ENCODE measurements around the gene HS6ST2.
"Not testable (repeated sequence)": the region's sequence is repeated elsewhere in the genome, so short reads cannot be mapped to it uniquely, and the experiment has no call there.

The HS6ST2 gene

DNA sequence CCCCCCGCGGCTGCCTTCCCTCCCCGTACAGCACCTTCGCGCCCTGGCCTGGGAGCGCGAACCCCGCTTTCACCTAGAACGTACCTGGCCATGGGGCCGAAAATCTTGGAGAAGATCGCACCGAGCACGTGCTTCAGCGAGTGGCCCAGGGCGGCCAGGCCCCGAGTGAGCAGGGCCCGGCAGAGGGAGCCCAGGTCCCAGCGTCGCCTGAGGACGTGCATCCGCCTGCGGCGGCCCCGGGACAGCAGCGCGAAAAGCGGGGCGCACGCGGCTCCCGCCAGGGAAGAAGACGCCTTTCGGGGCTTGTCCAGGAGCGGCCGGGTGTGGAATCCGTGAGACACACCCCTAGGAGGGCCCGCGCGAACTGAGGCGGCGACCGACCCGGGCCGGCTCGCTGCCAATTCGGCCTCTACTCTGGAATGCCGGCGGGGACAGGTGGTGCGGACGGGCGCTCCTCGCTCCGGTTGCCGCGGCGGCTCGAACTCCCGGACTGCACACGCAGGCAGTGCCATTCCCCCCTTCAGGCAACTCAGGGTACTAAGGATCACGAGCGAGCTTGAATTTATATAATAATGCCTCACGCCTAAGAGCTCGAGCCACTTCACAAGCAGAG lies at the start of gene HS6ST2:
TSS of gene HS6ST2 (minus strand) at position 539 of the 613 bp plus-strand sequence.
- DNase-seq (ENCODE audit: low spot score): no peak

DNA sequence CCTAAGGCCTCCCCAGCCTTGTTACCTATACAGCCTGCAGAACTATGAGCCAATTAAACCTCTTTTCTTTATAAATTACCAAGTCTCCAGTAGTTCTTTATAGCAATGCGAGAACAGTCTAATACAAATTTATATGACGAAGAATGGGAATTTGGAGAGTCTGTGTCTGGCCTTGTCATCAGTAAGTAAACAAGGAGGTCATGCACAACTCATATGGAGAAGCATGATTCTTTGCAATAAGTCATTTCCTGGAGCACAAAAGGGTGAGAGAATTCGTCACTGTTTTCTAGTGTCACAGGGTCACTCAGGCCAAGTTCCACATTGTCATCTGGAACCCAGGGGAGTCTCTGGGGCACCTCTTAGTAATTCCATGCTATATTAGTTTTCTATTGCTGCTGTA lies 49.0 kb upstream of the HS6ST2 start:
- no peak for DNase-seq (ENCODE audit: low spot score)

DNA sequence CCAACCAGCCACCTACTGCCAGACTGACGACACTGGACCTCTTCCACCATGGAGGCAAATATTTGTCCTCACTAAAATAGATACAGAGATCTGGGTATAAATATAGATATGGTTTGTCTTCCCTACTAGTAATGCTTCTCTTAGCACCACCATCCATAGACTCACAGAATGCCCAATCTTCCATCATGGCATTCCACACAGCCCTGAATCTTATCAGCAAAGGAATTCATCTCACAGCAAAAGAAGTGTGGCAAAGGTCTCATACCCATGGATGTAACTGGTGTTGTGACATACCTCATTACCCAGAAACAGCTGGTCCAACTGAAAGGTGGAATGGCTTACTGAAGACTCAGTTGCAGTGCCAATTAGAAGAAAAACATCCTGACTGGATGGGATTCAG lies 47.2 kb upstream of the HS6ST2 start:
- DNase-seq (ENCODE audit: low spot score): no peak

DNA sequence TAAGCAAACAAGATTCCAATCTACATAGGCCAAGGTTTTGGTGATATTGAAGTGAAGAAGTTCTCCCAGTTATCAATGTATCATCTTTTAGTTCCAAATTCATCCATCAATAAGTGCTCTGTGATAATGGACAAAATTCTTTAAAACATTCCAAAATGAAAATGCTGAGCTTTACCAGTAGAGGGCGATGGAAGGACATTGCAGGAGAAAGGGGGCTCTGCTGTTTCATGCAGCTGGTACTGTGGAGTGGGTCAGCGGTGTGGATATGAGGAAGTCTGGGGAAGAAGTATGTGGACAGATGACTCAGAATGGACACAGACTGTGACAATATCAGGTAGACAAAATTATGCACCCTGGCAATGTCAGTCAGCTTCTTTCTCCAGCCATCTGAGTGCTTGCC lies 46.6 kb upstream of the HS6ST2 start:
- peak; percentile 4 for DNase-seq (ENCODE audit: low spot score)

DNA sequence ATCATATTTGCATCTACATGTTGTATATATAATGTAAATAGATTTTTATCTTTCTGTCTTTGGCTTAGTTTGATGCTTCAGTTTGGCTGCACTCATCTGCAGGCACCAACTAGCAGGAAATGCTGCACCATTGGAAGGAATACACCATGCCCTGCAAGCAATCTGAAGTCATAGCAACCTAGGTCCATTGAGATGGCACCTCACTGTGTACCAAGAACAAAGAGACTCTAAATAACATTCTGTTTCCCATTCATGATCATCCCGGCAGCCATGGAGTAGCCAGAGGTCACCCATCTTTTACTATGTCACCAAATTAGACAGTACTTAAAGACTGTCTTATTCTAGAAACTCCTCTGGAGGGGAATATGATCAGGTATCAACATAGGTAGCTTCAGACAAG lies 40.8 kb upstream of the HS6ST2 start:
- no peak for DNase-seq (ENCODE audit: low spot score)

DNA sequence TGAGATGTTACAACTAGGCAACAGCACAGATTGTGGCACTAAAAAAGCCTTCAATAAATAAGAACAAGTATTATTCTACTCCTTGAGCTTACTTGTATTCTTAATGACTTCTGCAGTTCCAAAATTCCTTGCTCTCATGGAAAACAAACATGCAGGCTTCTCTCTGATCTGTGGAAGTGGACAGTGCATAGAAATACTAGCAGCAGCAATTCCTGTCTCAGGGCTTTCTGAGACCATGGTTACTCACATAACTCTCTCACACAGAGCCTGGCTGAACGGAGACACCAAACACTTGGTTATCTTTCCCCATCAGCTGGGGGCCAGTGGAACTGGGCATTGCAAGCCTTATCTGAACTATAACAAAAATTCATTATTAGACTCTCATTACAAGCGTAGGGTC lies 32.4 kb upstream of the HS6ST2 start:
- no peak for DNase-seq (ENCODE audit: low spot score)

DNA sequence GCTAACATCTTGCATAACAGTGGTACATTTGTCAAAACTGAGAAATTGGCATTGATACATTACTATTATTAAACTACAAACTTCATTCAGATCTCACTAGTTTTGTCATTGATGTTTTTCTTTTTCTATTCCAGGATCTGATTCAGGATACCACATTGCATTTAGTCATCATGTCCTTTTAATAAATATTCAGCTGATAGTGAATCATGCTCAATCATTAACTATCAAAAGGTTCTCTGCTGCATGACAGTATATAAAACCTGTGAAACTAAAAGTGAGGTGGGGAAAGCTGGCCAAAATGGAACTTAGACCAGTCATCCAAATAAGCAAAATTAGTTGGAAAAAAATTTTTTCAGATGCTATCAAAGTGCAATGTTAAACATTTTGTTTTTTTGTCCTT lies 28.1 kb upstream of the HS6ST2 start:
- no peak for DNase-seq (ENCODE audit: low spot score)

DNA sequence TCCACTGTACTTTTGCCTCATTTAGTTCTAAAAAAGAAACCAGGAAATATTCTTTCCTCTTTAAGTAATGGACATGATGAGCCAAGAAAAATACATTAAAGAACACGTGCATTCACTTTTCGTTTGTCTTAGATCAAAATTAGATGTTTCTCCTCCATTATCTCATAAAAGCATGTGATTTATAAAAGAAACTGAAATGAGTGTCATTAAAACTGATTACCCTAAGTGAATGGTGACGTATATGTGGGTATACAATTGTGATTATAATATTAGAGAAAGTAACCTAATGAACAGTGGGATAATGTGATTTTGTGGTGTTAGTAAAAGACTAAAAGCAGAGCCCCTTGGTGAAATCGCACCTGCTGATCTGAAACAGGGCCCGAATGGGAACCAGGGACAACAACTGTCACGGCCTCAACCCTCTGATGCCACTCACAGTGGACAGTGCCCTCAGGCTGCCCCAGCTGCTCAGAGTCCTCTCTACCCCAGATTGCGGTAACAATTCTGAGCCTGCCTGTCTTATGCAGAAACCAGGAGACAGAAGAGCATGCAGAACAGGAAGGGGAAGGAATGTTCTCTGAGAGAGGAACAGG lies 25.7 kb upstream of the HS6ST2 start:
- DNase-seq (ENCODE audit: low spot score): no peak

DNA sequence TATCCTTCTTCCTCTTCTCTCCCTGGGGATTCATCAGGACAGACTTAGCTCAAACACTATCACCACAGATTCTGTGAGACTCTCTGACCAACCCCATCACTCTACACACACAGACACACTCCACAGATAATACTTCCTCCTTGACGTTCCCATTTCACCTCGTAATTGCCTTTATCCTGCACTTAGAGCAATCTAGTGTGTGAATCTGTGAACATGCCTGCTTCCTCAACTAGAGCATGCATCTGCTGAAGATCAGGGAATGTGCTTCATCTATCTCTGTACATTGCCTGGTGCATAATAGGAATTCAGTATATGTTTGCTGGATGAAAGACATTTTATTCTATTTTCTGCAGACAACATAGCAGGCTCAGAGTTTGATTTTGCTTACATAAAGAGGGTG lies 25.1 kb upstream of the HS6ST2 start:
- no peak for DNase-seq (ENCODE audit: low spot score)

DNA sequence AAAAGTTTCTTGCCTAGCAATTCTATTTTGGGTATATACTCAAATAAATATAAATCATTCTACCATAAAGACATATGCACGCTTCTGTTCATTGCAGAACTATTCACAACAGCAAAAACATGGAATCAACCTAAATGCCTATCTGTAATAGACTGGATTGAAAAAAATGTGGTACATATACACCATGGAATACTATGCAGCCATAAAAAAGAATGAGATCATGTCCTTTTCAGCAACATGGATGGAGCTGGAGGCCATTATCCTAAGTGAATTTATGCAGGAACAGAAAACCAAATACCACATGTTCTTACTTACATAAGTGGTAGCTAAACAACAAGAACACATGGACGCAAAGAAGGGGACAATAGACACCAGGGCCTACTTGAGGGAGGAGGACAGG lies 21.6 kb upstream of the HS6ST2 start:
- not testable (repeated sequence) for DNase-seq (ENCODE audit: low spot score)

DNA sequence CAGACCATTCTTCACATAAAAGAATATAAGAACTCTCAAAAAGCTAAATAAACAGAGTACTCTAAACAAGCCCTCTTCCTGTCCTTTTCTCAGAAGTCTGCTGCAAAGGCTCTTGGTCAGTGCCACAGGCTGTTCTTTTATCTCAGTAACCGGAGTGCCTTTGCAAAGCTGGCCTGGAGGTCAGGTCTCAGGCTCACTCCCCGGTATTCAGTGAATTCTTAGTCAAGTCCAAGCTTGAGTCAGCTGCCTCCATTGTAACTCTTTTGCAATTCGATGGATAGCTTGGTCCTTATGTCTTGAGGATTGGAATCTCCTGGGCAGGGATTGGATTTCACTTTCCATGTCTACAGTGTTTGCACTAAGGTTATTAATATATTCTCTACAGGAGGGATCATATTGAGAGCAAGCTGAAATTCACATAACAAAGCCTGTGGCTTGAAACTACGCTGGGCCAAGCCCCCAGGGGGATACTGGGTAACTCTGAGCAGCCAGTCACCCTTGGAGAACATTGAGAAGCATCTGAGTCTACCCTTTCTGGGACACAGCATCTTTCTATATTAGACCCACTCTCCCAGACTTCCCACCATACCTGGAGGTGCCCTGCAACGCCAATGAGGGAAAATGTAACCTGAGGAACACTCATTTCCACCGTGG lies 10.0 kb upstream of the HS6ST2 start:
- no peak for DNase-seq (ENCODE audit: low spot score)

DNA sequence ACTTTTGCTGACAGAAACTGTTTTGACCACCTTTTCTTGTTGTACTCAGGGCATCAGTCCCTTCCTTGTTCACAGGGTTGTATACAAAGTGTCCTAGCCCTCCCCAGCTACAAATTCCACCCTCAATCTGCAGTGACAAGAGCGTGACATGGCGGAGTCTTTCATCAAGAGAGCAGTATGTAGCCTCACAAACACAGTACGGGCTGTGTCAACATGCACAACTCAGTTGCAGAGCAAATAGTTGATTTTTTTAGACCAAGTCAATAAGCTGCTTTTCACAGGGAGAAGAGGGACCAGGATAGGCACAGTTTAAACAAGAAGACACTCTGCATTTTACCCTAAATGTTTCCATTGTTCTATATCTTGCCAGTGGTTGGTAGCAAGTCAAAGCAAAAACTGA lies 8.6 kb upstream of the HS6ST2 start:
- DNase-seq (ENCODE audit: low spot score): no peak

DNA sequence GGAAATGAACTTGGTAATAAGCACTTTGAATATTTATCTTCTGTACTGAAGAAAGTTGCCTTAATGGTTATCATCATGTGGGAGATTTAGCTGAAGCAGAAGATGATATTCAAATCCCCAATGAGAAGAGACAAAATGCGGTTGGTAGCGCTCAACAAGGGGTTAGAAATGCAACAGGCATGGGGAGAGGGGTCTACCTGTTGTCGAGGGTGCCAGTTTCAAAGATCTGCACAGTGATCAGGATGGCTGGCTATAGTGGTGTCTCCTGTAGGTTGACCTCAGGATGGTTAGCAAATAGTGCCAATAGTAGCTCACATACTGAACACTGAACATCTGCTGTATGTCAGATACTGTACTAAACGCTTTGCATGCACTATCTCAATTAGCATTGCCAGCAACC lies 7.0 kb upstream of the HS6ST2 start:
- no peak for DNase-seq (ENCODE audit: low spot score)

DNA sequence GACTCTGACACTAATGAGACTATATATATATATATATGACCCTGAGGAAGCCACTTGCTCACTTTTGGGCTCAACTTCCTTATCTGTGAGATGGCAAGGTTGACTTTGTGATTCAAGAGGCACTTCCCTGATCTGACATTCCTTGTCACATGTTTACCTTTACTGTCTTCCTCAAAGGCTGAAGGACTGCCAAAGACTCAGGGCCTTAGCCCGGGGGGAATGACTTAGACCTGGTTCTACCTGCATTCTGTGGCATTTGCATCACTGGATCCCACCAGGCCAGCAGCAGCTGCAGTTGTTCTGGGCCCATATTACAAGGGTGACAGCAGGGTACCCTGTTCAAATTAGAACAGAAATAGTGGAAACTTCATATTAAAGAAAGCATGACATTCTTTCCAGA lies 3.1 kb upstream of the HS6ST2 start:
- no peak for DNase-seq (ENCODE audit: low spot score)

DNA sequence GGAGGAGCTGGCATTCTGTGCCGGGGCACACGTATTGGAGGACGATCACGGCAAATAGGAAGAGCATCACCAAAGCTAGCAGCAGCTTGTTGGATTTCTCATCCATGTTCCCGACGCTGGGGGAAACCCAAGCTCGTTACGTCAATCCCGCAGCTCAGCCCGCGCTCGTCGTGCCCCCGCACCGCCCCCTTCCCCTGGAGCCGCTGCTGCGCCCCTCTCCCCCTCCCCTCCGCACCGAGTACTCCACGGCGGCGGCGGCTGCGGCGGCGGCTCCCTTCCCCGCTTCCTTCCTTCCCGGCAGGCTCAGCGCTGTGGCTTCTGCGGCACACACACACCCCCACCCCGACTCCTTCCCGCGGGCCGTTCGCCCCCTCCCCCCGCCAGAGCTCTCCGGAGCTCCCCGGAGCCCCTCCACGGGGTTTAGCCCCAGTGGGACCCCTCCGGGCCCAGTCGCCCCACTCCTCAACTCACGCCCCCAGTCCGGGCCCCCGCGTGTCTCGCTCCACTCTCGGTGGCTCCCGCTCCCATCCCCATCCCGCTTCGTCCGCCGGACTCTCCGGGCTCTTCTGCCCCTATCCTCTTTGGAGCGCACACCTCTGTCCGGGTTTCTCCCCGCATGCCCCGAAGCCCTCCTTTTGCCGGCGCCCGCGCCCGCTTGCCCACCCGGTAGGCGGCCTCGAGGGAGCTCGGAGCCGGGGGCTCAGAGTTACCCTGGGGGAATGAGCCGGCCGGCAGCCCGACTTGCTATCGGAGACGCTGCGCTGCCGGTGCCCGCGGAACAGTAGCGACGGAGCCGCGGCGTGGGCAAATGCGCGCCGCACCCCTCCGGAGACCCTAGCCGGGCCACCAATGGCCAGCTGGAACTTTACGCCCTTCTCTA lies 978 bp downstream of the HS6ST2 start:
- no peak for DNase-seq (ENCODE audit: low spot score)

DNA sequence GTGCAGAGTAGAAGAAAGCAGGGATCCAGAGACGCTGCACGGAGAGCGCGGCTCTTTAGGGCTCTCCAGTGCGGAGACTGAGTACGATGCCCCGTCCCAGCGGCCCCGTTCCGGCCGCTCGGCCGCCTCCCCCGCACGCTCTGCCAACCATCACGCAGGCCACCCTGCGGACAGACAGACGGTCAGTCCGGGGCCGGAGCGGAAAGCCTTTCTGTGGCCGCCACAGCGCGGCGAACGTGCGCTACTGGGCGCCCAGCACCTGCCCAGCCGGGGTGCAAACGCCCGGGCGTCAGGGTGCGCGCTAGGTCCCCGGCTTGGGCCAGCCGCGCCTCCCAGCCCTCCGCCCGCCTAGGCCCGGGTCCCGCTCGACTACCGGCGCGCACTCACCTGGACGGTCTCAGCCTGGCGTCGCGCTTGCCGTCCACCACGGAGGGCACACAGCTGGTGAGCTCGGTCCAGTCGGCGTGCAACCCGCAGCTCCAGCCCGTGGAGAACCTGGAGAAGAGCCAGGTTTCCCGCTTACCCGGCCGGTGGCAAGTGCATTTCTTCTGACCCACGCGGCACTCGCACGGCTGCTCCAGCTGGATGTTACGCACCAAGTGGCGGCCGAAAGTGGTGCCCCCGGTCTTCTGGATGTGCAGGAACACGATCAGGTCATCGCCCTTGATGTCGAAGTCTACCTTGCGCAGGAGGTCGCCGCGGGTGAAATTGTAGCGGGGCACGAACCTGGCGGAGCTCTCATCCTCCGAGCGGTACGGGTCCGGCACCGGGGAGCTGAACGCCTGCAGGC lies 1.8 kb downstream of the HS6ST2 start:
- DNase-seq (ENCODE audit: low spot score): no peak

DNA sequence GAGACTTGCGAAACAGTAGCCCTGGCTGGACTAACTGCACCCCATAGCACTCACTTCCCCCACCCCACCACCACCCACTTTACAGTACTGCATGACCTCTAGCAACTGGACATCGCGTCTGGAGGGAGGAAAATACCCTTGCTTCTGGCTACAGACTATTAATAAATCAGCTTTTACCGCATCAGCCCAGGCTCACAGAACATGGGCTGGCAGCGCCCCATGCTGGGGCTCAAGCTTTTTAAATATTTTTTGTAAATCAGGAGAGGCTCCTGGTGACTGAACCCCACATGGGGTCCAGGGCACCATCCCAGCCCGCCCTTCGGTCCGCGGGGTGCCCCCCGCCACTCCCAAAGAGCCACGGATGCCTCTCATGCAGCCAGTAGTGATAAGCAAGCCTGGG lies 2.7 kb downstream of the HS6ST2 start:
- DNase-seq (ENCODE audit: low spot score): no peak

DNA sequence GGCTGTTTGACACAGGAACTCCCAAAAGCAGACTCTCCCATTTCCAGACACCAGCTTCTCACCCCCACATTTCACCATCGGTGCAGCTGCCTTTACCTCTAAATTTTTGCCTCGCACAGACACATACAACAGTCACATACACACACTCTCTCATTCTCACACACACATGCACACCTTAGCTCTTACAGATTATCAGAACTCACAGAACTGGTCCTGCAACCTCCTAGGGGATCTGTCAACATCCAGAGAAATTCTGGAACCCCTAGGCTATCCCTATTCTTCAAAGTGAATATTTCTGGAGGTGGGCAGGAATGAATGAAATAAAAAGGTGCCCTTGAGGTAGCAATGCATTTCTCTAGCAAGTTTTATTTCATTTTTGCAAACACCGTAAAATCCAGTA lies 4.1 kb downstream of the HS6ST2 start:
- no peak for DNase-seq (ENCODE audit: low spot score)

DNA sequence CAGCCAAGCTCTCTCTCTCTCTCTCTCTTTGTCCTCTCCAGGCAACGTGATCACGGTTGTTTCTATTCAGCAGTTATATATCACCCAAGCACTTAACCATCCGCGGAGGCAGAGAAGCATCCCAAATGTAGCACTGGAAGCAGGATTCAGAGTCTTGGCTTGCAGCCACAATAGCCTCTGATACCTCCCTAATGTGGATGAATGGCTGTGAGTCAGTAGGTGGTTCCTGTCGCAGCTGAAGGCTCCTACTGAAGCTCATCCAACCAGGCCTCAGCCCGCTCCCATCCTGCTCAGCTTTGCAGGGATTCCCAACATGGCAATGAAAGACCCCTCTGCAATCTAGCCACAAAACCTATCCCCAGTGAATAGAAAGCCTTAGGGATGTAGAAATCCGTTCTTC lies 5.1 kb downstream of the HS6ST2 start:
- no peak for DNase-seq (ENCODE audit: low spot score)

DNA sequence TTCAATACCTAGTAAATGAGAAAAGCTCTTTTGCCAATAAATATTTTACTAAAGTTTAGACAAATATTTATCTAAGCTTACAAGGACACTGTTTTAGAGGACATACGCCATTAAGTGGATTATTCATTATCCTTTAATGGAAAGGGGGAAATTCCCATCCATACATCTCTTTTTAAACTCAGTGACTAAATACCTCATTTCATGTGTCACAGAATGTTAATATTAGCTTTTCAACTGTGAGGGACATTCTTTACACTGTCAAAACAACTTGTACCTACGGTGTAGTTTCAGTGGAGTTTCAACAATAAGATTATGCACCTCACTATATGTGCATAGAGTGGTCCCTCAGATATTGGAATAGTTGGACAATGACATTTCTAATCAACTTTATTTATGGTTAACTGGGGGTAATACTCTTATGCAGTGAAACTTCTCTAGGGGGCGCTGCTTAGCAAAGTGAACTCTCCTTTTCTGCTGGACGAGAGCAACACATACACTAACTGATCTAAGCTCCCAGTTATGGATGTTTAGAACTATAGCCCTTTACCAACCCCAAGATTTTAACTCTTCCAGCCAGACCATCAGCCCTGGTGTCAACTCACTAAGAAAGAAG lies 9.7 kb downstream of the HS6ST2 start:
- DNase-seq (ENCODE audit: low spot score): no peak

DNA sequence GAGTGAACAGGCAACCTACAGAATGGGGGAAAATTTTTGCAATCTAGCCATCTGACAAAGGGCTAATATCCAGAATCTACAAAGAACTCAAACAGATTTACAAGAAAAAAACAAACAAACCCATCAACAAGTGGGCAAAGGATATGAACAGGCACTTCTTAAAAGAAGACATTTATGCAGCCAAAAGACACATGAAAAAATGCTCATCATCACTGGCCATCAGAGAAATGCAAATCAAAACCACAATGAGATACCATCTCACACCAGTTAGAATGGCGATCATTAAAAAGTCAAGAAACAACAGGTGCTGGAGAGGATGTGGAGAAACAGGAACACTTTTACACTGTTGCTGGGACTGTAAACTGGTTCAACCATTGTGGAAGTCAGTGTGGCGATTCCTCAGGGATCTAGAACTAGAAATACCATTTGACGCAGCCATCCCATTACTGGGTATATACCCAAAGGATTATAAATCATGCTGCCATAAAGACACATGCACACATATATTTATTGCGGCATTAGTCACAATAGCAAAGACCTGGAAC lies 13.3 kb downstream of the HS6ST2 start:
- DNase-seq (ENCODE audit: low spot score): not testable (repeated sequence)
